ENCODE data around the gene UST. TPM values are rescaled to one million over a fixed set of nuclear protein-coding genes. Genes with fewer than 3 reads are reported as not detected.

Gene UST
- total and polyA plus RNA-seq, 3 donors from 2014 or later = 14.9 to 16.0 (median 14.9) TPM

GRCh38 chr6:148765898-148766808 is 19.3 kb downstream of the UST start:
- Histone ChIP-seq H3K4me3 (no peak overlapping the region), H3K4me1 (peaks cover 8% of the 10 kb centered on the region), H3K36me3 (ENCODE audit: low read depth, missing control alignments) (no peaks in the 10 kb centered on the region), H3K27me3 (no peaks in the 10 kb centered on the region), H3K27ac (no peak overlapping the region), H3K9me3 (no peaks in the 10 kb centered on the region)
- no peak for TF ChIP-seq POLR2A (IDR thresholded peaks at IDR 0.05)
- no peak for TF ChIP-seq CTCF (IDR thresholded peaks at IDR 0.05)
- intact Hi-C loops (cut with DNase I; ENCODE audit: low total_unique reads) = no loop called here
- WGBS, 2 donors = 87 to 89% methylated on average over 5 of the region's 5 CpGs
- DNase-seq = no peak

GRCh38 chr6:148768646-148769270 is 21.9 kb downstream of the UST start:
- 76 to 91% methylated on average over 3 of the region's 3 CpGs for WGBS, 2 donors
- no peak for DNase-seq
- intact Hi-C loops (cut with DNase I; ENCODE audit: low total_unique reads) = no loop called here

GRCh38 chr6:148769304-148769968 is 22.6 kb downstream of the UST start:
- no peak for DNase-seq
- Histone ChIP-seq H3K27ac (no peak overlapping the region), H3K36me3 (ENCODE audit: low read depth, missing control alignments) (no peaks in the 10 kb centered on the region), H3K9me3 (no peaks in the 10 kb centered on the region), H3K4me3 (no peak overlapping the region), H3K27me3 (no peaks in the 10 kb centered on the region), H3K4me1 (no peaks in the 10 kb centered on the region)
- intact Hi-C loops (cut with DNase I; ENCODE audit: low total_unique reads) = no loop called here
- WGBS, 2 donors = 65 to 77% methylated on average over 4 of the region's 4 CpGs
- no peak for TF ChIP-seq CTCF (IDR thresholded peaks at IDR 0.05)
- no peak for TF ChIP-seq POLR2A (IDR thresholded peaks at IDR 0.05)

More at GRCh38 chr6:148768646-148769270, 21.9 kb downstream of the UST start:
- Histone ChIP-seq H3K4me1 (no peaks in the 10 kb centered on the region), H3K27me3 (no peaks in the 10 kb centered on the region), H3K27ac (no peak overlapping the region), H3K36me3 (ENCODE audit: low read depth, missing control alignments) (no peaks in the 10 kb centered on the region), H3K9me3 (no peaks in the 10 kb centered on the region), H3K4me3 (no peak overlapping the region)
- TF ChIP-seq CTCF (IDR thresholded peaks at IDR 0.05) (no peak), POLR2A (IDR thresholded peaks at IDR 0.05) (no peak)

- Histone ChIP-seq H3K27me3 (no peaks in the 10 kb centered on the region), H3K36me3 (ENCODE audit: low read depth, missing control alignments) (no peaks in the 10 kb centered on the region), H3K9me3 (no peaks in the 10 kb centered on the region), H3K27ac (no peak overlapping the region), H3K4me1 (no peaks in the 10 kb centered on the region), H3K4me3 (no peak overlapping the region)
- no peak for DNase-seq
- TF ChIP-seq POLR2A (IDR thresholded peaks at IDR 0.05) (no peak), CTCF (IDR thresholded peaks at IDR 0.05) (no peak)
- intact Hi-C loops (cut with DNase I; ENCODE audit: low total_unique reads) = no loop called here
- WGBS, 2 donors = 78 to 91% methylated on average over 8 of the region's 8 CpGs
These were observed 23.8 kb downstream of the UST start for GRCh38 chr6:148770408-148771211.
